HL-60 (cell line): ENCODE data around the gene TMEM154.

Experiments
- DNase-seq, 2 experiments: peaks; one replicate each; pipeline ENCODE4 v3.0.0-alpha.2; 2010 to 2020; ENCODE audit warnings: low read depth in 1 of 2, low spot score in 1 of 2
- H3K27ac ChIP-seq: fragments of 250-450 bp; sonication (Bioruptor Pico); replicated peaks from 2 replicates; pipeline ENCODE4 v1.5.1; 2020; ENCODE audit warnings: mild to moderate bottlenecking, moderate library complexity
- H3K27me3 ChIP-seq: fragments of 250-450 bp; sonication (Bioruptor Pico); 2 replicates; pipeline ENCODE4 v1.5.1; 2021; ENCODE audit warnings: mild to moderate bottlenecking, moderate library complexity; ENCODE audit not compliant: insufficient read depth, poor library complexity, severe bottlenecking
- H3K4me3 ChIP-seq: replicated peaks from 2 replicates; pipeline ENCODE4 v1.5.1; 2011; ENCODE audit warnings: mild to moderate bottlenecking, control low read depth, low read length; ENCODE audit not compliant: insufficient read depth
- GABPA ChIP-seq: IDR thresholded peaks from 2 replicates; pipeline ENCODE4 v1.6.1; 2012; ENCODE audit warnings: low read depth
- POLR2AphosphoS5 ChIP-seq: IDR thresholded peaks from 2 replicates; pipeline ENCODE4 v1.6.1; 2012; ENCODE audit warnings: low read depth
- REST ChIP-seq: IDR thresholded peaks from 2 replicates; pipeline ENCODE4 v1.6.1; 2012; ENCODE audit warnings: low read depth; ENCODE audit not compliant: insufficient replicate concordance
- SPI1 ChIP-seq: IDR thresholded peaks from 2 replicates; pipeline ENCODE4 v1.6.1; 2012; ENCODE audit warnings: low read depth, mild to moderate bottlenecking, borderline replicate concordance
- TF ChIP-seq, protein P1 (sequence below): IDR thresholded peaks from one replicate; pipeline ENCODE4 v1.5.1; 2011; ENCODE audit warnings: low read length, control low read depth, inconsistent platforms; ENCODE audit not compliant: insufficient read depth

Gene TMEM154

GRCh38 chr4:152707632-152708031 lies 27.8 kb upstream of the TMEM154 start:
- Histone ChIP-seq H3K27ac (no peak overlapping the region), H3K27me3 (no peaks in the 10 kb centered on the region), H3K4me3 (no peak overlapping the region)
- TF ChIP-seq POLR2AphosphoS5, result no peak
- no peak for TF ChIP-seq GABPA
- TF ChIP-seq, protein P1, sequence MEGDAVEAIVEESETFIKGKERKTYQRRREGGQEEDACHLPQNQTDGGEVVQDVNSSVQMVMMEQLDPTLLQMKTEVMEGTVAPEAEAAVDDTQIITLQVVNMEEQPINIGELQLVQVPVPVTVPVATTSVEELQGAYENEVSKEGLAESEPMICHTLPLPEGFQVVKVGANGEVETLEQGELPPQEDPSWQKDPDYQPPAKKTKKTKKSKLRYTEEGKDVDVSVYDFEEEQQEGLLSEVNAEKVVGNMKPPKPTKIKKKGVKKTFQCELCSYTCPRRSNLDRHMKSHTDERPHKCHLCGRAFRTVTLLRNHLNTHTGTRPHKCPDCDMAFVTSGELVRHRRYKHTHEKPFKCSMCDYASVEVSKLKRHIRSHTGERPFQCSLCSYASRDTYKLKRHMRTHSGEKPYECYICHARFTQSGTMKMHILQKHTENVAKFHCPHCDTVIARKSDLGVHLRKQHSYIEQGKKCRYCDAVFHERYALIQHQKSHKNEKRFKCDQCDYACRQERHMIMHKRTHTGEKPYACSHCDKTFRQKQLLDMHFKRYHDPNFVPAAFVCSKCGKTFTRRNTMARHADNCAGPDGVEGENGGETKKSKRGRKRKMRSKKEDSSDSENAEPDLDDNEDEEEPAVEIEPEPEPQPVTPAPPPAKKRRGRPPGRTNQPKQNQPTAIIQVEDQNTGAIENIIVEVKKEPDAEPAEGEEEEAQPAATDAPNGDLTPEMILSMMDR, result no peak
- TF ChIP-seq REST, result no peak
- no peak for TF ChIP-seq SPI1
- DNase-seq, result no peak

DNA sequence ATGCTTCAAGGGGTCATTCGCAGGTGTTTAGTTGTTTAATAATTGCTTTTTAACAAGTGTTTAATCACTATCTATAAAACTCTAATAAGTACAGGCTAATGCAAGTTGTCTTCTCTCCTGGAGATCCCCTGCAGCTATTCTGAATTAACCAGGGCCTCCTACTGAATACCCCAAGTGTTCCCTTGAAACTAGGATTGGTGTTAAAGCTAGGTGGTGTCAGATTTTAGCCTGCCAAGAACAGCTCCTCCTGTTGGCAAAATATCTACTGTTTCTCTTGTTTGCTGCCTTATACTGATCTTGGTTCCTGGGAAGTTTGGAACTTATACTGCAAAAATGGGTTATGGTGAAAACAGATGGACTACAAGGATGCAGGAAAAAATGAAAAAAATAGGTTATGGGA lies 26.1 kb upstream of the TMEM154 start:
- H3K27me3 ChIP-seq, result no peaks in the 10 kb centered on the region
- H3K27ac ChIP-seq, result no peak overlapping the region
- DNase-seq, result no peak
- no peak for TF ChIP-seq POLR2AphosphoS5
- TF ChIP-seq REST, result no peak
- no peak for TF ChIP-seq GABPA
- TF ChIP-seq, protein P1, result no peak
- TF ChIP-seq SPI1, result no peak
- H3K4me3 ChIP-seq, result no peak overlapping the region

- no peak overlapping the region for H3K4me3 ChIP-seq
- no peak for DNase-seq
- TF ChIP-seq SPI1 (no peak), GABPA (no peak), REST (no peak), POLR2AphosphoS5 (no peak)
- TF ChIP-seq, protein P1, result no peak
- no peaks in the 10 kb centered on the region for H3K27me3 ChIP-seq
- no peak overlapping the region for H3K27ac ChIP-seq
These were observed 25.0 kb upstream of the TMEM154 start for GRCh38 chr4:152704788-152705187.
